Measurements from ENCODE around the gene PCYOX1L.

The PCYOX1L gene

GRCh38 chr5:149367972-149368645 is 10.3 kb downstream of the PCYOX1L start:
- DNase-seq (ENCODE audit: low read depth): no peak

DNA sequence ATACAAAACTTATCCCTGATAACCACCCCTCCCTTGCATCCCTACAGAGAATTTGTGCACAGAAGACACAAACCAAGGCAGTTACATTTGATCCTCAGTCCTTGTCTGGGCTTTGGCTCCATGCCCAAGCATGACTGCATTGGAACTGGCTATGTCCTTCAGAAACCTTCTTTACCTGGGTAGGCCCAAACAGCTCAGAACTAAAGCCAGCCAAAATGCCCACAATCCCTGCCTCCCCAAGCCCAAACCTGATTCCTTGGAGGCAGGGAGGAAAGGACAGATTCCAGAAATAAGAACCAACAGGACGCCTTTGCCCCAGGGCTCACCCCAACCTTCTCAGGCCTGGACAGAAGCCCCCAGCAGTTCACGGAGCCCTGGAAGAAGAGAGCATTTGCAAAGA is 13.0 kb downstream of the PCYOX1L start:
- no peak for DNase-seq (ENCODE audit: low read depth)

GRCh38 chr5:149371296-149371962 is 13.6 kb downstream of the PCYOX1L start:
- DNase-seq (ENCODE audit: low read depth): peak; percentile 43

GRCh38 chr5:149372076-149372795 is 14.4 kb downstream of the PCYOX1L start:
- DNase-seq (ENCODE audit: low read depth): no peak

- DNase-seq (ENCODE audit: low read depth): no peak
Measured at GRCh38 chr5:149372932-149373331, 15.1 kb downstream of the PCYOX1L start.

DNA sequence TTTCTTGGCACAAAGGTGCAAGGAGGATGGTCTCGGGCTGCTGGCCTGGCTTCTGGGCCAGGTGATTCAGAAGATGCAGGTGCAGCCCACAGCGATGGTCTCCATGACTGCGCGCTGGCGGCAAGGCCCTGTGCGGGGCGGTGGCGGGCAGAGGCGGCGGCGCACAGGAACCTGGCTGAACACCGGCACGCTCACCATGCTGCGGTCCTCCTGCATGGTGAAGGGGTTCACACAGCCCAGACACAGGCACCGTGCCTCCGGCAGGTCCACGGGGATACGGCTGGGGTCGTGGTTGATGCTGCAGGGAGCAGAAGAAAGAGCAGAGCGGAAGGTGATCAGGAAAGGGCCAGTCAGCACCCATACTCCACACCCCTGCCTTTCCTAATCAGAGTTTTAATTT is 16.5 kb downstream of the PCYOX1L start:
- no peak for DNase-seq (ENCODE audit: low read depth)

- no peak for DNase-seq (ENCODE audit: low read depth)
Measured at GRCh38 chr5:149374801-149375200, 17.0 kb downstream of the PCYOX1L start.

- DNase-seq (ENCODE audit: low read depth): no peak
Measured at GRCh38 chr5:149375434-149375833, 17.6 kb downstream of the PCYOX1L start.

DNA sequence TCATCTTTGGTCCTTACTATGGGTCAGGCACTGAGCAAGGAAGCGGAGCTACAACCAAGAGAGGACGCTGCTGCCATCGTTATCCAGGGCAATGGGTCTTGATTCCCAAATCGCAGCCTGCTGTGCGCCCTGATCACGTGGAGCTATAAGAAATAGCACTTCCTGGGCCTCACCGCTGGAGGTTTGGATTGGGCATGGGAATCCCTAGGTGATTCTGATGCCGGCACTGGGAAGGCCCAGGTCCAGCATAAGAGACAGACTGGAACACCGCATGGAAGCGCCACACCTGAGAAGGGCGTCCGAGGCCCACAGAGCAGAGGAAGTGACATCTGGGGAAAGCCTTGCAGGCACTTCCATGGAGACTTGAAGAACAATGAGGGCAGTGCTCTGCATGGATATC is 18.3 kb downstream of the PCYOX1L start:
- DNase-seq (ENCODE audit: low read depth): no peak

- no peak for DNase-seq (ENCODE audit: low read depth)
Measured at GRCh38 chr5:149376711-149377447, 19.0 kb downstream of the PCYOX1L start.

- no peak for DNase-seq (ENCODE audit: low read depth)
Measured at GRCh38 chr5:149378241-149378820, 20.5 kb downstream of the PCYOX1L start.

DNA sequence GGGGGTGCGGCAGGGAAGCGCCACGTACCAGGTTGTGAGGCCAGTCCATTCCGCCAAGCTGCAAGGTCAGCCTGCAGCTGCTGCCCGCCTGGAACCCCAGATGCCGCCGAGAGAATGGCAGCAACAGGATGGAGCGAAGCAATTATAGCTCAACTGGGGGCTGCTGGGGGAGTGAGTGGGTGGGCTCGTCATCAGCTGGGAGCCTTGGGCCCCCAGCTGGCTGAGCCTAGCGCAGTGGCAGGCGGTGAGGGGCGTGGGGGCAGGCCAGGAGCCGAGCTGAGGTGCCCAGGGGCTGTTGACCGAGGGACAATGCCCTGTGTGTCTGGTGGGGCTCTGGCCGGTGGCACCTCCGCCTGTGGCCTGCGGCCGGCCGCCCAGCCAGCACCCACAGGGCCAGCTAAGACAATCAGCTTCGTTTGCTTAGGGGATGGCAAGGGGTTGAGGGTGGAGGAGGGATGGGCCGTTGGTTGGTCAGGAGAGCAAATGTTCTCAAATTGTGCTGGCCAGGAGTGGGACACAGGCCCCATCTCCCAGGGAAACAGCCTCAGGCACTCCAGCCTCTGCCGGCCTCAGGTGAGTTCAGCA is 21.4 kb downstream of the PCYOX1L start, which contains the start of gene IL17B:
Gene IL17B (minus strand): TSS at position 116 of the 585 bp plus-strand sequence. CDS start 67 bp downstream, at position 49.
- DNase-seq (ENCODE audit: low read depth): no peak

DNA sequence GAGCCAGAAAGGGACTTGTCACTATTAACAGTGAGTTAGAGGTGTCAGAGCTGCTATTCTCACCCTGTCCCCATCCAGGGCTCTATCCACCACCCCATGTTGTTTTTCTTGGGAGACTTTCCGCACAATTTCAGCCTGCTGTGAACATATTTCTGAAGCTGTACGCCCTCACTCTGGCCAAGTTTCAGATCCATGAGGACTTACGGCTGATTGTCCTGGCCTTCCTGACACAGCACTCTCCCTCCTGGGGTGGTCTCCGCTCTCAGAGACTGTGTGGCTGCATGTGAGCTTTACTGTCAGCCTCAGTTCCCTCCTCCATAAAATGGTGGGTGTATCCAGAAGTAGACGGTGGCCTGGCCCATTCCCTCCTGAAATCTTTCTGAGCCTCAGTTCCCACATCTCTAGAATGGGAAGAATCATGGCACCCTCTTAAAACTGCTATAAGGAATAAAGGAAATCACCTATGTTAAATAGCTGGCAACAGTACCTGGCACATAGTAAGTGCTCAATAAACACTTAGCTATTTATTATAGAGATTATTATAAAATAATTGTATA is 22.1 kb downstream of the PCYOX1L start:
- DNase-seq (ENCODE audit: low read depth): no peak

GRCh38 chr5:149380466-149381121 is 22.7 kb downstream of the PCYOX1L start:
- no peak for DNase-seq (ENCODE audit: low read depth)

- no peak for DNase-seq (ENCODE audit: low read depth)
Measured at GRCh38 chr5:149381261-149381985, 23.6 kb downstream of the PCYOX1L start.

- peak; percentile 8 for DNase-seq (ENCODE audit: low read depth)
Measured at GRCh38 chr5:149381986-149382338, 24.1 kb downstream of the PCYOX1L start.

DNA sequence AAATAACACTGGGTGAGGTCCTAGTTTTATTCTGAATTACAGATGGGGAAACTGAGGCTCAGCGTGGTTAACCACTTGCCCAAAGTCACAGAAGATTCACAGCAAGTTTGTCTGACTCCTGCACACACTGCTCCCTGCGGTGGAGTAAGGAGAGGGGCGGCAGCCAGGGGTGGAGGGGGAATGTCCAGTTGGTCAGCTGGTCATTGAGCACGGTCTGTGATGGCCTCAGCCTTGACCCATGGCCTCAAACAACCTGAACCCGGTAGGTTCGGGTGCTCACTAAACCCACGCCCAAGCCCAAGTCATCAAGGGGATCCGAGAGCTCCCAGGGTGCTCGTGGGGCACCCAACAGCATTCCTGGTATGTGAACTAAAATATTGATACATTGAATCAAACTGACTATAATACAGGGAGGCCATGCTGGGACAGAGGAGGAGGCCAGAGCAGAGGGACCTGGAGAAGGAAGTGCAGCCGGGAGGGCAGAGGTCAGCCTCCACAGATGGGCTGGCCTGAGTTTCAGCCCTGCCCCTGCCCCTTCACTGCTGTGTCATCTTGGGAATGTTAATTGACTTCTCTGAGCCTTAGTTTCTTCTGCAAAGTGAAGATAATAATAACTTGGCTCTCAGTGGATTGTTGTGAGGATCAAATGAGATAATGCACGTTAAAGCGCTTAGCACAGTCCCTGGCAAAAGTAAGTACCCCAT is 24.8 kb downstream of the PCYOX1L start:
- no peak for DNase-seq (ENCODE audit: low read depth)

DNA sequence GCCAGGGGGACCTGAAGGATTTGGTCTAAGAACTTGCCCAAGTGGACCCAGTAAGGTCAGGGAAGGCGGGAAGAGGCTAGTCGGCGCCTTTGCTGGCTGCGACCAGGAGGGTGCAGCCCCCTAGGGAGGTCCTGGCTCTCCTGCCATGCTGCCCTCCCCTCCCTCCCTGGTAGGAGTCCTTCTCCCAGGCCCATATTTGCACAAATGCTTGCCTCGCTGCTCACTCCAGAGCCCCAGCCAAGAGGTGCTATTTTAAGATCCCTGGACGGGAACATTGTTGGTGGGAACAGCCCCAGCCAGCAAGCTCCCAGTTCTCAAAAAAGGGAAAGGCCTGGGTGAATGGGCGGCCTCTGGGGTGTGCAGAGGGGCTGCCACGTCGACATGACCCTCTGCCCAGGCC is 25.6 kb downstream of the PCYOX1L start:
- DNase-seq (ENCODE audit: low read depth): no peak

GRCh38 chr5:149386166-149386565 is 28.3 kb downstream of the PCYOX1L start:
- DNase-seq (ENCODE audit: low read depth): no peak

Measured in T-helper 22 cell (primary cell).